H1 (cell line): ENCODE data around the gene S100A8. TPM values are rescaled to one million over a fixed set of nuclear protein-coding genes. Genes with fewer than 3 reads are reported as not detected.

Experiments used
- CTCF ChIA-PET: fragments of 300-600 bp; sonication (Branson Sonifier 250); formaldehyde crosslinking; loops from one replicate; lab custom pipeline; 2021; ENCODE audit not compliant: partially characterized antibody; lab: Charles Lee
- POLR2A ChIA-PET: fragments of 300-600 bp; sonication (Branson Sonifier 250); formaldehyde crosslinking; loops from one replicate; lab custom pipeline; 2021; ENCODE audit warnings: inconsistent platforms; ENCODE audit not compliant: partially characterized antibody; lab: Charles Lee
- DNase-seq, 2 experiments: peaks; one replicate each; pipeline versions ENCODE4 v3.0.0 to v3.0.0-alpha.2; 2010 to 2022; ENCODE audit warnings: low spot score in 2 of 2, low read depth in 1 of 2, mixed read lengths in 1 of 2
- FAIRE-seq: peaks from 2 replicates; lab custom pipeline; 2011; peaks lifted over from hg19 to GRCh38; lab: Jason Lieb, UNC
- H2AFZ ChIP-seq: 2 replicates; pipeline ENCODE4 v1.8.1; 2012; ENCODE audit warnings: low read length, inconsistent platforms
- H2AK5ac ChIP-seq: 2 replicates; pipeline ENCODE4 v1.6.1; 2013; ENCODE audit warnings: low read depth, low read length
- H2BK120ac ChIP-seq: replicated peaks from 2 replicates; pipeline ENCODE3; 2013; ENCODE audit warnings: low read depth, low read length, inconsistent platforms
- H2BK12ac ChIP-seq: 2 replicates; pipeline ENCODE4 v1.6.1; 2013; ENCODE audit warnings: low read depth, low read length
- H2BK15ac ChIP-seq: 2 replicates; pipeline ENCODE4 v1.6.1; 2013; ENCODE audit warnings: low read length
- H2BK20ac ChIP-seq: 2 replicates; pipeline ENCODE4 v1.6.1; 2013; ENCODE audit warnings: low read length
- H2BK5ac ChIP-seq: 2 replicates; pipeline ENCODE4 v1.6.1; 2013; ENCODE audit warnings: low read depth, low read length
- H3K14ac ChIP-seq: 2 replicates; pipeline ENCODE4 v1.6.1; 2013; ENCODE audit warnings: inconsistent platforms; ENCODE audit not compliant: insufficient read length
- H3K18ac ChIP-seq: 2 replicates; pipeline ENCODE4 v1.6.1; 2013; ENCODE audit warnings: low read length; ENCODE audit errors: extremely low read depth
- H3K23ac ChIP-seq: 2 replicates; pipeline ENCODE4 v1.6.1; 2013; ENCODE audit warnings: inconsistent platforms; ENCODE audit not compliant: insufficient read length
- H3K23me2 ChIP-seq: 2 replicates; pipeline ENCODE4 v1.6.1; 2013; ENCODE audit warnings: low read depth, low read length
- H3K27ac ChIP-seq: 2 replicates; pipeline ENCODE4 v1.6.1; 2011; ENCODE audit warnings: low read depth, low read length, inconsistent platforms
- H3K27me3 ChIP-seq, 4 experiments: replicated peaks in 1 of 4; 1 replicate in 1 of 4; 2 replicates in 3 of 4; pipeline versions ENCODE4 v1.6.1 to v1.8.1; 2011 to 2013; ENCODE audit warnings: low read length in 3 of 4, mild to moderate bottlenecking in 3 of 4, inconsistent platforms in 2 of 4, mixed read lengths in 2 of 4, moderate library complexity in 1 of 4; ENCODE audit not compliant: control insufficient read depth in 3 of 4, insufficient read depth in 3 of 4; ENCODE audit errors: extremely low read depth in 1 of 4
- H3K36me3 ChIP-seq, 4 experiments: 2 replicates each; pipeline versions ENCODE4 v1.6.1 to v1.8.1; 2011 to 2013; ENCODE audit warnings: mild to moderate bottlenecking in 4 of 4, low read length in 3 of 4, moderate library complexity in 2 of 4, control low read depth in 1 of 4, inconsistent platforms in 1 of 4; ENCODE audit not compliant: insufficient read depth in 4 of 4, control insufficient read depth in 2 of 4
- H3K4ac ChIP-seq: replicated peaks from 2 replicates; pipeline ENCODE3; 2013; ENCODE audit warnings: low read length, low read depth, mixed read lengths, inconsistent platforms; ENCODE audit not compliant: insufficient read length
- H3K4me1 ChIP-seq, 4 experiments: replicated peaks in 1 of 4; 1 replicate in 1 of 4; 2 replicates in 3 of 4; pipeline versions ENCODE4 v1.6.1 to v1.8.1; 2011 to 2013; ENCODE audit warnings: low read length in 3 of 4, inconsistent platforms in 2 of 4, mixed read lengths in 1 of 4; ENCODE audit not compliant: insufficient read depth in 4 of 4, control insufficient read depth in 3 of 4
- H3K4me2 ChIP-seq, 2 experiments: 2 replicates each; pipeline versions ENCODE4 v1.6.1 to v1.8.1; 2011 to 2013; ENCODE audit warnings: low read depth in 2 of 2, low read length in 2 of 2, control low read depth in 1 of 2, inconsistent platforms in 1 of 2, mild to moderate bottlenecking in 1 of 2; ENCODE audit not compliant: insufficient read depth in 1 of 2
- H3K4me3 ChIP-seq, 4 experiments: fragments of 200-600, 300-600 bp in 1 of 4; sonication (generic), shearing (Covaris generic), sonication (Bioruptor Twin) in 1 of 4; 2 replicates each; pipeline versions ENCODE4 v1.5.1 to v1.8.1; 2011 to 2016; ENCODE audit warnings: low read length in 4 of 4, low read depth in 3 of 4, control low read depth in 2 of 4, inconsistent platforms in 2 of 4, mild to moderate bottlenecking in 2 of 4, mixed read lengths in 1 of 4, moderate library complexity in 1 of 4; ENCODE audit not compliant: insufficient read depth in 2 of 4; ENCODE audit errors: extremely low read depth in 1 of 4
- H3K56ac ChIP-seq: replicated peaks from 2 replicates; pipeline ENCODE3; 2013; ENCODE audit warnings: low read depth, mild to moderate bottlenecking, mixed read lengths, low read length, inconsistent platforms; ENCODE audit not compliant: insufficient read length
- H3K79me1 ChIP-seq: 2 replicates; pipeline ENCODE4 v1.6.1; 2013; ENCODE audit warnings: low read depth, low read length, control low read depth
- H3K79me2 ChIP-seq, 2 experiments: 2 replicates each; pipeline versions ENCODE4 v1.6.1 to v1.8.1; 2012 to 2013; ENCODE audit warnings: low read length in 2 of 2, mild to moderate bottlenecking in 2 of 2, inconsistent platforms in 1 of 2; ENCODE audit not compliant: insufficient read depth in 2 of 2, control insufficient read depth in 1 of 2
- H3K9ac ChIP-seq, 4 experiments: replicated peaks in 1 of 4; 1 replicate in 1 of 4; 2 replicates in 3 of 4; pipeline versions ENCODE4 v1.6.1 to v1.8.1; 2011 to 2013; ENCODE audit warnings: low read depth in 3 of 4, low read length in 3 of 4, control low read depth in 2 of 4, mild to moderate bottlenecking in 2 of 4, moderate library complexity in 2 of 4, inconsistent platforms in 1 of 4; ENCODE audit errors: extremely low read depth in 1 of 4
- H3K9me3 ChIP-seq, 2 experiments: 2 replicates each; pipeline versions ENCODE4 v1.6.1 to v1.8.1; 2012 to 2013; ENCODE audit warnings: mild to moderate bottlenecking in 2 of 2, moderate library complexity in 2 of 2, control low read depth in 1 of 2, inconsistent platforms in 1 of 2, low read depth in 1 of 2, low read length in 1 of 2, mixed read lengths in 1 of 2; ENCODE audit not compliant: insufficient read depth in 2 of 2
- H4K20me1 ChIP-seq, 2 experiments: replicated peaks in 1 of 2; 2 replicates each; pipeline versions ENCODE3 to v1.8.1; 2011 to 2013; ENCODE audit warnings: inconsistent platforms in 2 of 2, low read length in 2 of 2, mild to moderate bottlenecking in 1 of 2; ENCODE audit not compliant: insufficient read depth in 2 of 2, control insufficient read depth in 1 of 2
- H4K5ac ChIP-seq: 2 replicates; pipeline ENCODE4 v1.6.1; 2013; ENCODE audit warnings: low read length, low read depth, mixed read lengths, inconsistent platforms; ENCODE audit not compliant: insufficient read length
- H4K8ac ChIP-seq: 2 replicates; pipeline ENCODE4 v1.8.0; 2013; ENCODE audit warnings: mild to moderate bottlenecking, moderate library complexity, low read length, inconsistent platforms; ENCODE audit not compliant: insufficient read depth; ENCODE audit errors: extremely low read depth
- H4K91ac ChIP-seq: replicated peaks from 2 replicates; pipeline ENCODE3; 2013; ENCODE audit warnings: low read length, mixed read lengths, inconsistent platforms; ENCODE audit not compliant: insufficient read length
- ASH2L ChIP-seq: fragments of 200-600, 300-600 bp; sonication (generic); IDR thresholded peaks from one replicate; pipeline ENCODE4 v1.7.1; 2017; ENCODE audit warnings: low read length
- CEBPB ChIP-seq: IDR thresholded peaks from 2 replicates; pipeline ENCODE4 v1.6.1; 2012; ENCODE audit warnings: low read depth, low read length
- CHD1 ChIP-seq: IDR thresholded peaks from 2 replicates; pipeline ENCODE4 v1.6.1; 2012; ENCODE audit warnings: low read depth, low read length, improper control_type of control experiment
- JUN ChIP-seq: IDR thresholded peaks from 2 replicates; pipeline ENCODE4 v1.6.1; 2011; ENCODE audit warnings: low read depth, mild to moderate bottlenecking, improper control_type of control experiment, low read length
- NRF1 ChIP-seq: IDR thresholded peaks from 2 replicates; pipeline ENCODE4 v1.6.1; 2011; ENCODE audit warnings: mild to moderate bottlenecking, low read depth, low read length, improper control_type of control experiment
- TEAD4 ChIP-seq: IDR thresholded peaks from 2 replicates; pipeline ENCODE4 v1.6.1; 2012; ENCODE audit warnings: low read depth, low read length, inconsistent platforms, mixed read lengths
- ZNF274 ChIP-seq: IDR thresholded peaks from 2 replicates; pipeline ENCODE4 v1.7.0; 2012; ENCODE audit warnings: low read length, borderline replicate concordance; ENCODE audit errors: extremely low read depth
- WGBS, 2 experiments: shearing (Covaris generic) in 1 of 2; methylation state at CpG; one replicate each; pipeline versions ENCODE4 v1.1.6 to v1.1.7; 2013 to 2015; ENCODE audit warnings: low lambda C conversion rate in 2 of 2, mixed read lengths in 2 of 2, inconsistent platforms in 1 of 2, low coverage in 1 of 2, missing lambda C conversion rate in 1 of 2; ENCODE audit not compliant: insufficient replicate concordance in 2 of 2, insufficient coverage in 1 of 2, insufficient read length in 1 of 2; ENCODE audit errors: extremely low coverage in 1 of 2, missing lambda C conversion rate in 1 of 2; 5-methylcytosine and 5-hydroxymethylcytosine counted together
- polyA plus RNA-seq, 7 experiments: library from polyadenylated mRNA; depleted of rRNA in 3 of 7; stranded (reverse) in 5 of 7; unstranded in 2 of 7; fragments of >200 nt in 5 of 7; fragments of 200-250 nt in 2 of 7; gene quantifications; 1 replicate in 5 of 7; 2 replicates in 1 of 7; 4 replicates in 1 of 7; pipeline versions ENCODE4 v1.2.1 to v1.2.3, GENCODE V29; 2011 to 2013; ENCODE audit warnings: missing spikeins in 2 of 7, mixed read lengths in 2 of 7
- total RNA-seq: library from RNA; stranded (reverse); fragmentation: NEBNext Ultra II Directional; extraction: Animal tissue kit (Norgen Biotek cat#: 25700); gene quantifications from 2 replicates; pipeline ENCODE4 v1.2.1, GENCODE V29; 2021

S100A8 gene
- total and polyA plus RNA-seq, 2 of the 8 experiments (the other 6 are each of a cell fraction or from before 2014, with no cell fraction given), result not detected

- POLR2A ChIA-PET, result no interaction called here
- no peak overlapping the region for H2BK120ac ChIP-seq
- no peaks in the 10 kb centered on the region for H3K79me1 ChIP-seq
- H3K23me2 ChIP-seq, result no peaks in the 10 kb centered on the region; the same call in 1 of the 2 replicates
- H3K4me3 ChIP-seq, result no peak overlapping the region
- no peaks in the 10 kb centered on the region for H3K36me3 ChIP-seq
- FAIRE-seq, result no peak
- CTCF ChIA-PET, result interaction anchor here (0.9 to 1.0 kb wide), 2 partner anchors 15 to 78 kb away, joined by 3 read pairs; no protein-coding TSS in a partner anchor
- WGBS, 2 experiments, result 82% methylated on average over 4 of the region's 4 CpGs; no CpG with 5 or more reads in 1 of the 2 experiments
- H3K4ac ChIP-seq, result no peak overlapping the region
- H4K20me1 ChIP-seq, result peaks cover 0 to 7% of the 10 kb centered on the region in 2 experiments
- peak in 1 of 2 experiments; percentile 23 for DNase-seq
- no peak overlapping the region for H4K5ac ChIP-seq
- H3K18ac ChIP-seq, result no peak overlapping the region
- H3K9ac ChIP-seq, result no peak overlapping the region
- no peaks in the 10 kb centered on the region for H3K79me2 ChIP-seq
- H4K8ac ChIP-seq, result no peak overlapping the region
- no peaks in the 10 kb centered on the region for H3K27me3 ChIP-seq
- no peak overlapping the region for H2BK5ac ChIP-seq
- H2BK15ac ChIP-seq, result no peak overlapping the region
- no peaks in the 10 kb centered on the region for H3K9me3 ChIP-seq
- H2AFZ ChIP-seq, result no peak overlapping the region
- H2AK5ac ChIP-seq, result no peak overlapping the region
- no peak overlapping the region for H3K56ac ChIP-seq
- no peak overlapping the region for H2BK20ac ChIP-seq
- no peak overlapping the region for H3K23ac ChIP-seq
- no peak for TF ChIP-seq ASH2L
- TF ChIP-seq JUN, result no peak
- TF ChIP-seq ZNF274, result no peak
- TF ChIP-seq TEAD4, result no peak
- no peak for TF ChIP-seq NRF1
- TF ChIP-seq CHD1, result no peak
- TF ChIP-seq CEBPB, result no peak
- H3K4me2 ChIP-seq, result no peak overlapping the region
- no peak overlapping the region for H4K91ac ChIP-seq
- H2BK12ac ChIP-seq, result no peak overlapping the region
- H3K4me1 ChIP-seq, result no peaks in the 10 kb centered on the region; a peak in 2 of 7 replicates
- H3K27ac ChIP-seq, result no peak overlapping the region
- no peak overlapping the region for H3K14ac ChIP-seq
Measured at GRCh38 chr1:153431928-153432327, 41.1 kb upstream of the S100A8 start.
